Measurements from ENCODE around the gene ANGPTL8. TPM values are rescaled to one million over a fixed set of nuclear protein-coding genes. Genes with fewer than 3 reads are reported as not detected.

Gene ANGPTL8
- total RNA-seq, 1 donor = not detected

DNA sequence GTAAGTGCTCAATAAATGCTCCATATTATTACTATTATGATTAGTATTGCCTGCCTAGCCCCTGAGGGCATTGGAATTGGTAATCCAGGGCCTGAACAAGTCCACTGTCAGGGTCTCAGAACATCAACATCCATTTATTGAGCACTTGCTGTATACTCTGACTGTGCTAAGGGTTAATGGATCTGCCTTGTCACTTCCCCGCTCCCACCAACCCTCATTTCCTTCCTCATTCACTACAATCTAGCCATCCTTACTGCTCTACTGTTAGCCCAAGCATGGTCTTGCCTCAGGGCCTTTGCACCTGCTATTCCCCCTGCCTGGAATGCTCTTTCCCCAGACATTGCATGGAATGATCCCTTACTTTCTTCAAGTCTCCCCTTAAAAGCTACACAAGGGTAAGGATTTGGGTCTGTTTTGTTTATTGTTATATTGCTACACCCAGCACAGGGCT lies 12.7 kb upstream of the ANGPTL8 start:
- peaks cover 3% of the 10 kb centered on the region for H3K9me3 ChIP-seq (ENCODE audit: low read depth, low read length)
- H3K27ac ChIP-seq (ENCODE audit: low read depth, low read length) = no peak overlapping the region
- peak; percentile 47 for DNase-seq (ENCODE audit: insufficient read length, low spot score, missing footprints)
- no peaks in the 10 kb centered on the region for H3K4me1 ChIP-seq (ENCODE audit: insufficient read depth, low read length)
- peaks cover 9% of the 10 kb centered on the region for H3K36me3 ChIP-seq (ENCODE audit: insufficient read depth, low read length)
- no peaks in the 10 kb centered on the region for H3K79me2 ChIP-seq (ENCODE audit: insufficient read depth, low read length)
- H3K27me3 ChIP-seq (ENCODE audit: insufficient read depth, low read length) = no peaks in the 10 kb centered on the region
- no peak overlapping the region for H3K4me3 ChIP-seq (ENCODE audit: insufficient read depth, low read length)
- H2AFZ ChIP-seq (ENCODE audit: low read length) = no peak overlapping the region
- H3K4me2 ChIP-seq (ENCODE audit: insufficient read depth, low read length) = no peak overlapping the region
- H4K20me1 ChIP-seq (ENCODE audit: insufficient read depth, low read length) = no peaks in the 10 kb centered on the region
- TF ChIP-seq, protein P1, sequence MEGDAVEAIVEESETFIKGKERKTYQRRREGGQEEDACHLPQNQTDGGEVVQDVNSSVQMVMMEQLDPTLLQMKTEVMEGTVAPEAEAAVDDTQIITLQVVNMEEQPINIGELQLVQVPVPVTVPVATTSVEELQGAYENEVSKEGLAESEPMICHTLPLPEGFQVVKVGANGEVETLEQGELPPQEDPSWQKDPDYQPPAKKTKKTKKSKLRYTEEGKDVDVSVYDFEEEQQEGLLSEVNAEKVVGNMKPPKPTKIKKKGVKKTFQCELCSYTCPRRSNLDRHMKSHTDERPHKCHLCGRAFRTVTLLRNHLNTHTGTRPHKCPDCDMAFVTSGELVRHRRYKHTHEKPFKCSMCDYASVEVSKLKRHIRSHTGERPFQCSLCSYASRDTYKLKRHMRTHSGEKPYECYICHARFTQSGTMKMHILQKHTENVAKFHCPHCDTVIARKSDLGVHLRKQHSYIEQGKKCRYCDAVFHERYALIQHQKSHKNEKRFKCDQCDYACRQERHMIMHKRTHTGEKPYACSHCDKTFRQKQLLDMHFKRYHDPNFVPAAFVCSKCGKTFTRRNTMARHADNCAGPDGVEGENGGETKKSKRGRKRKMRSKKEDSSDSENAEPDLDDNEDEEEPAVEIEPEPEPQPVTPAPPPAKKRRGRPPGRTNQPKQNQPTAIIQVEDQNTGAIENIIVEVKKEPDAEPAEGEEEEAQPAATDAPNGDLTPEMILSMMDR (IDR thresholded peaks at IDR 0.05; ENCODE audit: extremely low read depth, low read depth, low read length) = no peak

DNA sequence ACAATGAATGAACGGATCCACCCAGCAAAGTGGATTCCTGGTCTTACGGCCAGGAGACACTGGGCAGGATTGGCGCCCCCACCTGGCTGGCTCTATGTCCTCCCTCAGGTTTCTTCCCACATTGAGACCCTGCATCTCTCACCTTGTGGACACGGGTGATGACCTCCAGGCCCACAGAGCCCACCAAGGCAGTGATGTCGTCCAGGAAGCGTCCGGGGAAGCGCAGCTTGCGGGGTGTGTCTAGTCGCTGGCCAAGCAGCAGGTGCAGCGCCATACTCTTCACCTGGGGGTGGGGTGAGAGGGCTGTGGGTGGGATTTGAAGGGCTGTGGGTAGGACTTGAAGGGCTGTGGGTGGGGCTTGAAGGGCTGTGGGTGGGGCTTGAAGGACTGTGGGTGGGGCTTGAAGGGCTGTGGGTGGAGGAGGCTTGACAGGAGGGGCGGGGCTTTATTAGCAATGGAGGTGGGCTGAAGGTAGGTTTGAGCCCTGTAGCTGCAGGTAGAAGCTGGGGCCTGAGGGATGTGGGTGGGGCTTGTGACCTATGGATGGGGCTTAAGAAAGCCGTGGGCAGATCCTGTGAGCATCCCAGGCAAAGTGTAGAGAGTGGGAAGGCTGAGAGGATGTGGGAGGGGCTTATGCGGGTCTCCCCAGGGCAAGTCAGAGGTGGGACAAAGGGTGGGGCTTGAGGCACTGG lies 12.1 kb upstream of the ANGPTL8 start:
- no peak overlapping the region for H2AFZ ChIP-seq (ENCODE audit: low read length)
- H3K4me1 ChIP-seq (ENCODE audit: insufficient read depth, low read length) = no peaks in the 10 kb centered on the region
- TF ChIP-seq, protein P1 (IDR thresholded peaks at IDR 0.05; ENCODE audit: extremely low read depth, low read depth, low read length) = no peak
- no peaks in the 10 kb centered on the region for H3K27me3 ChIP-seq (ENCODE audit: insufficient read depth, low read length)
- H3K4me3 ChIP-seq (ENCODE audit: insufficient read depth, low read length) = no peak overlapping the region
- H3K9me3 ChIP-seq (ENCODE audit: low read depth, low read length) = no peaks in the 10 kb centered on the region
- no peaks in the 10 kb centered on the region for H3K79me2 ChIP-seq (ENCODE audit: insufficient read depth, low read length)
- peaks cover 6% of the 10 kb centered on the region for H3K36me3 ChIP-seq (ENCODE audit: insufficient read depth, low read length)
- H3K4me2 ChIP-seq (ENCODE audit: insufficient read depth, low read length) = no peak overlapping the region
- H4K20me1 ChIP-seq (ENCODE audit: insufficient read depth, low read length) = no peaks in the 10 kb centered on the region
- no peak overlapping the region for H3K27ac ChIP-seq (ENCODE audit: low read depth, low read length)
- peak; percentile 61 for DNase-seq (ENCODE audit: insufficient read length, low spot score, missing footprints)

DNA sequence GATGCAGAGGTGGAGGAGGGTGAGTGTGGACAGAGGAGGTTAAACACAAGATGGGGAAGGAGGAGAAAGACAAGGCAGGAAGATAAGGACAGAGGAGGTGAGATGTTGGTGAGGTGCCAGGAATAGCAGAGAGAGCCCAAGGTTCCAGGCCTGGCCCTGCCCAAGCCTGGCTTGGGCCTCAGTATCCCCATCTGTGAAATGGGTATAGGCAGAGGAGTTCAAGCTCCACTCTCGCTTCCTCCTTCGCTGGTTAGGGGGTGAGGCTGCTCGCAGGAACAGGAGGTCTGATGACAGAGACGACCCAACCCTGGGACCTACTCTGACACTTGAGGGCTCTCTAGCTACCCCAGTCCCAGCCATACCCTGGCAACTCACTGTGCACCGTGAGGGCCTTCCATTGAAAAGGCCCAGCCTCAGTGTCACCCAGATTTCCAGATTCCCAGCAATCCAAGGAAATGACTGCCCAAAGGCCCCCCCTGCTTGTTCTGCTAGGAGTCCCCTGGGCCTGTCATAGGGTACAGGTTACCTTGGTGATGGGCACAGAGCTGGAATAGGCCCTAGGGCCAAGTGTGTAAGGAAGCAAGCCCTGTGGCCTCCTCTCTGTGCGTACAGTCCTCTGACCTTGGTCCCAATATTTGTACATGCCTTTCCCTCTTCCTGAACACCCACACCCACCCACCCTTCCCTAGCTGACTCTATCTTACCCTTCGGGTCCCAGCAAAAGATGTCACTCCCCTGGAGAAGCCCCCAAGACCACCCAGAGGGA lies 8.6 kb upstream of the ANGPTL8 start:
- TF ChIP-seq, protein P1 (IDR thresholded peaks at IDR 0.05; ENCODE audit: extremely low read depth, low read depth, low read length) = no peak
- Histone ChIP-seq H3K36me3 (ENCODE audit: insufficient read depth, low read length) (peaks cover 12% of the 10 kb centered on the region), H3K27me3 (ENCODE audit: insufficient read depth, low read length) (no peaks in the 10 kb centered on the region), H4K20me1 (ENCODE audit: insufficient read depth, low read length) (no peaks in the 10 kb centered on the region), H3K4me3 (ENCODE audit: insufficient read depth, low read length) (no peak overlapping the region), H2AFZ (ENCODE audit: low read length) (no peak overlapping the region), H3K9me3 (ENCODE audit: low read depth, low read length) (no peaks in the 10 kb centered on the region), H3K4me2 (ENCODE audit: insufficient read depth, low read length) (no peak overlapping the region), H3K79me2 (ENCODE audit: insufficient read depth, low read length) (no peaks in the 10 kb centered on the region), H3K27ac (ENCODE audit: low read depth, low read length) (no peak overlapping the region), H3K4me1 (ENCODE audit: insufficient read depth, low read length) (no peaks in the 10 kb centered on the region)
- peak; percentile 43 for DNase-seq (ENCODE audit: insufficient read length, low spot score, missing footprints)

DNA sequence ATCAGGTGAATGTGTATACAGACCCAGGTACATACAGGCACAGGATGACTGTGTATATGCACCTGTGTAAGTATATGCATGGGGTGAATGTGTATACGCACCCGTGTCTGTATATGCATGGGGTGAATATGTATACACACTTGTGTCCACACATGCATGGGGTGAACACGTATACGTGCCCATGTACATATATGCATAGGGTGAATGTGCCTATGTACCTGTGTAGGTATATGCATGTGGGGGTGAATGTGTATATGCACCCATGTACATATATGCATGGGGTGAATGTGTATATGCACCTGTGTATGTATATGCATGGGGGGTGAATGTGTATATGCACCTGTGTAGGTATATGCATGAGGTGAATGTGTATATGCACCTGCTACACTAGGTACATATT lies 6.9 kb upstream of the ANGPTL8 start:
- H3K4me3 ChIP-seq (ENCODE audit: insufficient read depth, low read length) = no peak overlapping the region
- peak; percentile 67 for DNase-seq (ENCODE audit: insufficient read length, low spot score, missing footprints)
- no peak overlapping the region for H2AFZ ChIP-seq (ENCODE audit: low read length)
- H3K79me2 ChIP-seq (ENCODE audit: insufficient read depth, low read length) = no peaks in the 10 kb centered on the region
- no peaks in the 10 kb centered on the region for H4K20me1 ChIP-seq (ENCODE audit: insufficient read depth, low read length)
- H3K27me3 ChIP-seq (ENCODE audit: insufficient read depth, low read length) = no peaks in the 10 kb centered on the region
- peaks cover 7% of the 10 kb centered on the region for H3K36me3 ChIP-seq (ENCODE audit: insufficient read depth, low read length)
- H3K4me2 ChIP-seq (ENCODE audit: insufficient read depth, low read length) = no peak overlapping the region
- TF ChIP-seq, protein P1 (IDR thresholded peaks at IDR 0.05; ENCODE audit: extremely low read depth, low read depth, low read length) = no peak
- H3K9me3 ChIP-seq (ENCODE audit: low read depth, low read length) = no peaks in the 10 kb centered on the region
- no peak overlapping the region for H3K27ac ChIP-seq (ENCODE audit: low read depth, low read length)
- no peaks in the 10 kb centered on the region for H3K4me1 ChIP-seq (ENCODE audit: insufficient read depth, low read length)
